OCI-M2 (cell line): ENCODE measurements around the gene PIP4K2A.

Source experiments
- DNase-seq: peaks from one replicate; lab custom pipeline; 2025; ENCODE audit not compliant: unreplicated experiment; lab: John Stamatoyannopoulos, UW

The PIP4K2A gene

GRCh38 chr10:22643116-22643515 is 71.3 kb downstream of the PIP4K2A start:
- DNase-seq, result no peak

- no peak for DNase-seq
These were observed 72.6 kb downstream of the PIP4K2A start for GRCh38 chr10:22641743-22642142.

GRCh38 chr10:22640359-22640758 is 74.0 kb downstream of the PIP4K2A start:
- no peak for DNase-seq

- no peak for DNase-seq
These were observed 75.5 kb downstream of the PIP4K2A start for GRCh38 chr10:22638863-22639262.

GRCh38 chr10:22637491-22637890 is 76.9 kb downstream of the PIP4K2A start:
- no peak for DNase-seq

- no peak for DNase-seq
These were observed 78.7 kb downstream of the PIP4K2A start for GRCh38 chr10:22635650-22636049.

GRCh38 chr10:22634606-22635459 is 79.5 kb downstream of the PIP4K2A start:
- no peak for DNase-seq

- no peak for DNase-seq
These were observed 80.3 kb downstream of the PIP4K2A start for GRCh38 chr10:22634093-22634492.

GRCh38 chr10:22633528-22633927 is 80.8 kb downstream of the PIP4K2A start:
- DNase-seq, result no peak

GRCh38 chr10:22633106-22633505 is 81.3 kb downstream of the PIP4K2A start:
- no peak for DNase-seq

- DNase-seq, result no peak
These were observed 82.6 kb downstream of the PIP4K2A start for GRCh38 chr10:22631646-22632278.

- no peak for DNase-seq
These were observed 83.2 kb downstream of the PIP4K2A start for GRCh38 chr10:22631185-22631584.

- DNase-seq, result peak; percentile 51
These were observed 83.9 kb downstream of the PIP4K2A start for GRCh38 chr10:22630234-22631174.

GRCh38 chr10:22629852-22630233 is 84.5 kb downstream of the PIP4K2A start:
- DNase-seq, result no peak

- no peak for DNase-seq
These were observed 85.3 kb downstream of the PIP4K2A start for GRCh38 chr10:22629126-22629525.

- no peak for DNase-seq
These were observed 86.1 kb downstream of the PIP4K2A start for GRCh38 chr10:22628309-22628708.

GRCh38 chr10:22626784-22627183 is 87.6 kb downstream of the PIP4K2A start:
- DNase-seq, result no peak

GRCh38 chr10:22625516-22626290 is 88.7 kb downstream of the PIP4K2A start:
- no peak for DNase-seq

GRCh38 chr10:22624287-22624738 is 90.1 kb downstream of the PIP4K2A start:
- DNase-seq, result no peak

- no peak for DNase-seq
These were observed 90.6 kb downstream of the PIP4K2A start for GRCh38 chr10:22623633-22624253.
